Body of pancreas (tissue), 4 donors: Measurements from ENCODE around the gene CRYZL1. TPM values are rescaled to one million over a fixed set of nuclear protein-coding genes. Genes with fewer than 3 reads are reported as not detected.
A peak's percentile ranks its signal among the peaks of the same experiment; 100 is the strongest.

ENCODE experiments used
- ATAC-seq: fragments of 150-250 bp; one replicate; pipeline ENCODE4 v1.9.1; 2016
- DNase-seq, 4 donors: peaks; one replicate each; pipeline ENCODE4 v3.0.0-alpha.2; 2019
- H3K27ac ChIP-seq, 4 donors: fragments of 200-600 bp; sonication (generic); 1 replicate in 3 of 4; 2 replicates in 1 of 4; pipeline versions ENCODE4 v1.5.1 to v1.6.1; 2016 to 2019; ENCODE audit warnings: mild to moderate bottlenecking in 1 of 4, mixed read lengths in 1 of 4, moderate library complexity in 1 of 4
- H3K27me3 ChIP-seq, 2 donors: fragments of 200-600 bp; sonication (generic); one replicate each; pipeline ENCODE4 v1.6.0; 2016; ENCODE audit warnings: mild to moderate bottlenecking in 1 of 2
- H3K36me3 ChIP-seq, 2 donors: fragments of 200-600 bp; sonication (generic); replicated peaks in 1 of 2; 2 replicates each; pipeline ENCODE4 v1.5.1; 2016; ENCODE audit warnings: low read depth in 2 of 2; ENCODE audit not compliant: insufficient read depth in 1 of 2
- H3K4me1 ChIP-seq: fragments of 200-600 bp; sonication (generic); one replicate; pipeline ENCODE4 v1.6.0; 2016
- H3K4me3 ChIP-seq, 2 donors: fragments of 200-600 bp; sonication (generic); 1 replicate in 1 of 2; 2 replicates in 1 of 2; pipeline ENCODE4 v1.5.1; 2016 to 2019
- H3K9me3 ChIP-seq, 3 donors: fragments of 200-600 bp; sonication (generic); 1 replicate in 2 of 3; 2 replicates in 1 of 3; pipeline ENCODE4 v1.5.1; 2016
- CTCF ChIP-seq, 7 experiments: fragments of 450-650 bp in 4 of 7; fragments of 200-600 bp in 3 of 7; sonication (generic) in 3 of 7; IDR thresholded peaks; one replicate each; pipeline ENCODE4 v1.5.1; 2016 to 2019; ENCODE audit warnings: antibody characterized with exemption in 7 of 7
- POLR2A ChIP-seq, 3 donors: fragments of 450-650 bp; IDR thresholded peaks; one replicate each; pipeline ENCODE4 v1.6.1; 2016; ENCODE audit warnings: antibody characterized with exemption in 3 of 3, mild to moderate bottlenecking in 2 of 3
- WGBS, 2 donors: methylation state at CpG; one replicate each; pipeline ENCODE4 v1.1.5; 2017; 5-methylcytosine and 5-hydroxymethylcytosine counted together
- intact Hi-C: fragments of 100-400 bp; cut with DNase I; formaldehyde crosslinking; loops from one replicate; pipeline ENCODE4 v1.15.1; 2023
- total RNA-seq, 2 donors: library from RNA; depleted of rRNA; stranded (reverse); fragments of >200 nt; gene quantifications; one replicate each; pipeline ENCODE4 v1.1.0, GENCODE V29; 2016

CRYZL1 gene
- total RNA-seq, 2 donors from 2014 or later = 22.3 to 31.6 TPM

DNA sequence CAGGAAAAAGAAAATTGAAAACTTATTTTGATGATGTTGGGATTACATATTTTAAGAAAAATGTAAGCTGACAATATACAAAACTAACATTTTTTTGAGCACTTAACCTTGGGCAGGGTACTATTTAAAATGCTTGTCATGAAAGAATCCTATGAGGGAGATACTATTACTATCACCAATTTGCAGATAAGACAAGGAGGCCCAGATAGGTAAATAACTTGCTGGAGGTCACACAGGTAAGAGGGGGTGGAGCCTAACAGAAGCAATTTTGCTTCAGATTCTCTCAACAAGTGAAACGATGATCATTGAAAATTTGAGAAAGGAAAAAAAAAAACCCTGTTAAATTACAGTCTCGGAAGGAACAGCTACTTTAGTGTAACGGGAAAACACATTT lies 100.8 kb downstream of the CRYZL1 start:
- TF ChIP-seq CTCF (IDR thresholded peaks at IDR 0.05) = no peak
- no peak for TF ChIP-seq POLR2A (IDR thresholded peaks at IDR 0.05)
- H3K27me3 ChIP-seq = no peaks in the 10 kb centered on the region
- intact Hi-C loops = no loop called here
- peaks cover 27% of the 10 kb centered on the region for H3K4me1 ChIP-seq
- H3K9me3 ChIP-seq = no peaks in the 10 kb centered on the region
- H3K36me3 ChIP-seq = peaks cover 0 to 7% of the 10 kb centered on the region in 2 donors
- no peak overlapping the region for H3K4me3 ChIP-seq
- peak overlapping the region in 3 of 4 donors; percentile 93 to 99 (median 98) for H3K27ac ChIP-seq
- ATAC-seq (no peak), DNase-seq (no peak)
- WGBS, 2 donors = 29 to 45% methylated on average over 3 of the region's 3 CpGs

DNA sequence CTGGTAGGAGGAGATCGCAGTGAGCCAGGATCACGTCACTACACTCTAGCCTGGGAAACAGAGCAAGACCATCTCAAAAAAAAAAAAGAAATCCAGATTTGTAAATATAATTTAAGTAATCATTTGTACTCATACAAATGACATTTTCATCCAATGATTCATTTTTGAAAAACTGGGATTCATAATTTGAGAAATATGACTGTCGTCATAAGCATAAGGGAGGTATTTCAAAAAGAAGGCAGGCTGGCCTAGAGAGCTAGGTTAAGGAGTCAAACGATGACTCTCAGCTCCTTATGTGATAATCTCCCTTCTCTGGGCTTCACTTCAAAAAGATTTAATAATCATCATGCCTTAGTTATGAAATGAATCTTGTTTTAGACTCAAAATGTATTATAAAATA lies 101.9 kb downstream of the CRYZL1 start:
- intact Hi-C loops = no loop called here
- Histone ChIP-seq H3K27me3 (no peaks in the 10 kb centered on the region), H3K27ac (no peak overlapping the region), H3K36me3 (peaks cover 3 to 7% of the 10 kb centered on the region in 2 donors), H3K4me1 (peaks cover 19% of the 10 kb centered on the region), H3K9me3 (no peaks in the 10 kb centered on the region), H3K4me3 (no peak overlapping the region)
- TF ChIP-seq POLR2A (IDR thresholded peaks at IDR 0.05) (no peak), CTCF (IDR thresholded peaks at IDR 0.05) (no peak)
- ATAC-seq (no peak), DNase-seq (no peak)
- 77 to 82% methylated on average over 4 of the region's 4 CpGs for WGBS, 2 donors

Other genes with a start within 250 kb of the CRYZL1 start
- 10 to 100 TPM; 30.4 to 32.3 TPM for gene IFNGR2, start 238.3 kb downstream of the CRYZL1 start, total RNA-seq
- 10 to 100 TPM; 49.8 to 50.4 TPM for gene TMEM50B, start 161.8 kb downstream of the CRYZL1 start, total RNA-seq
- gene DNAJC28, start 150.0 kb downstream of the CRYZL1 start, total RNA-seq = 1 to 10 TPM; 1.3 to 2.3 TPM
- 10 to 100 TPM; 36.3 to 62.0 TPM for gene GART, start 99.6 kb downstream of the CRYZL1 start, total RNA-seq
- 100 to 1,000 TPM; 118 to 235 TPM for gene SON, start 98.7 kb downstream of the CRYZL1 start, total RNA-seq
- gene DONSON, start 53.1 kb downstream of the CRYZL1 start, total RNA-seq = 1 to 10 TPM; 5.6 to 6.5 TPM
- gene ITSN1, start 760 bp upstream of the CRYZL1 start, total RNA-seq = 10 to 100 TPM; 15.0 to 47.5 TPM